Large intestine (tissue), 3 donors: ENCODE measurements around the gene PPAT. TPM values are rescaled to one million over a fixed set of nuclear protein-coding genes. Genes with fewer than 3 reads are reported as not detected.

Experiments used
- DNase-seq, 2 donors: peaks; one replicate each; pipeline versions ENCODE4 v3.0.0 to v3.0.0-alpha.2; 2013
- H3K27ac ChIP-seq: one replicate; pipeline ENCODE4 v1.5.1; 2013; ENCODE audit warnings: low read length
- H3K27me3 ChIP-seq: 2 replicates; pipeline ENCODE4 v1.6.1; 2013; ENCODE audit warnings: low read length; ENCODE audit not compliant: control insufficient read depth, insufficient read depth
- H3K36me3 ChIP-seq: 2 replicates; pipeline ENCODE4 v1.6.1; 2013; ENCODE audit warnings: low read length; ENCODE audit not compliant: control insufficient read depth, insufficient read depth
- H3K4me1 ChIP-seq: one replicate; pipeline ENCODE4 v1.6.1; 2013; ENCODE audit warnings: low read length; ENCODE audit not compliant: control insufficient read depth, insufficient read depth
- H3K4me3 ChIP-seq: one replicate; pipeline ENCODE4 v1.5.1; 2013; ENCODE audit warnings: low read length
- H3K9me3 ChIP-seq: one replicate; pipeline ENCODE4 v1.6.1; 2013; ENCODE audit warnings: mild to moderate bottlenecking, low read depth, low read length, moderate library complexity; ENCODE audit not compliant: control insufficient read depth
- WGBS: methylation state at CpG from one replicate; pipeline ENCODE4 v1.1.5; 2013; ENCODE audit warnings: low lambda C conversion rate; ENCODE audit not compliant: insufficient coverage; 5-methylcytosine and 5-hydroxymethylcytosine counted together
- polyA plus RNA-seq: library from polyadenylated mRNA; unstranded; fragments of 120-200 nt; gene quantifications from one replicate; pipeline ENCODE4 v1.2.1, GENCODE V29; 2013

Gene PPAT
- polyA plus RNA-seq, 1 donor: 13.2 TPM

- no peak for DNase-seq
- 73% methylated on average over 3 of the region's 3 CpGs for WGBS
Measured at GRCh38 chr4:56416349-56416748, 19.1 kb downstream of the PPAT start.

GRCh38 chr4:56414135-56414670, 21.2 kb downstream of the PPAT start:
- DNase-seq: no peak
- Histone ChIP-seq H3K36me3 (no peaks in the 10 kb centered on the region), H3K9me3 (no peaks in the 10 kb centered on the region), H3K27ac (no peak overlapping the region), H3K4me1 (no peaks in the 10 kb centered on the region), H3K27me3 (no peaks in the 10 kb centered on the region), H3K4me3 (no peak overlapping the region)
- WGBS: 100% methylated on average over 3 of the region's 4 CpGs

More at GRCh38 chr4:56416349-56416748, 19.1 kb downstream of the PPAT start:
- no peak overlapping the region for H3K4me3 ChIP-seq
- H3K9me3 ChIP-seq: no peaks in the 10 kb centered on the region
- H3K4me1 ChIP-seq: no peaks in the 10 kb centered on the region
- no peaks in the 10 kb centered on the region for H3K36me3 ChIP-seq
- no peaks in the 10 kb centered on the region for H3K27me3 ChIP-seq
- H3K27ac ChIP-seq: no peak overlapping the region

GRCh38 chr4:56410247-56411062, 25.0 kb downstream of the PPAT start:
- no CpG with 5 or more reads among the region's 4 CpGs for WGBS

GRCh38 chr4:56409511-56410090, 25.8 kb downstream of the PPAT start:
- Histone ChIP-seq H3K27ac (peak overlapping the region; percentile 58), H3K4me1 (no peaks in the 10 kb centered on the region), H3K4me3 (no peak overlapping the region), H3K27me3 (no peaks in the 10 kb centered on the region), H3K9me3 (no peaks in the 10 kb centered on the region), H3K36me3 (no peaks in the 10 kb centered on the region)
- no peak for DNase-seq
- 88% methylated on average over 1 of the region's 1 CpG for WGBS

More at GRCh38 chr4:56410247-56411062, 25.0 kb downstream of the PPAT start:
- H3K36me3 ChIP-seq: no peaks in the 10 kb centered on the region
- DNase-seq: peak; percentile 81 to 90
- H3K9me3 ChIP-seq: no peaks in the 10 kb centered on the region
- peak overlapping the region; percentile 58 for H3K27ac ChIP-seq
- peak overlapping the region; percentile 8 for H3K4me3 ChIP-seq
- no peaks in the 10 kb centered on the region for H3K4me1 ChIP-seq
- no peaks in the 10 kb centered on the region for H3K27me3 ChIP-seq

- DNase-seq: no peak
- 94% methylated on average over 2 of the region's 2 CpGs for WGBS
- Histone ChIP-seq H3K9me3 (no peaks in the 10 kb centered on the region), H3K4me1 (no peaks in the 10 kb centered on the region), H3K27ac (no peak overlapping the region), H3K36me3 (no peaks in the 10 kb centered on the region), H3K27me3 (no peaks in the 10 kb centered on the region), H3K4me3 (no peak overlapping the region)
Measured at GRCh38 chr4:56408978-56409377, 26.4 kb downstream of the PPAT start.

- WGBS: 76% methylated on average over 3 of the region's 4 CpGs
Measured at GRCh38 chr4:56406151-56406550, 29.3 kb downstream of the PPAT start.

GRCh38 chr4:56405016-56405415, 30.4 kb downstream of the PPAT start:
- Histone ChIP-seq H3K9me3 (no peaks in the 10 kb centered on the region), H3K27me3 (no peaks in the 10 kb centered on the region), H3K27ac (no peak overlapping the region), H3K4me1 (no peaks in the 10 kb centered on the region), H3K36me3 (peaks cover 11% of the 10 kb centered on the region), H3K4me3 (no peak overlapping the region)
- no CpG with 5 or more reads among the region's 1 CpG for WGBS
- no peak for DNase-seq

More at GRCh38 chr4:56406151-56406550, 29.3 kb downstream of the PPAT start:
- DNase-seq: no peak
- H3K4me1 ChIP-seq: no peaks in the 10 kb centered on the region
- no peaks in the 10 kb centered on the region for H3K9me3 ChIP-seq
- no peak overlapping the region for H3K27ac ChIP-seq
- no peak overlapping the region for H3K4me3 ChIP-seq
- no peaks in the 10 kb centered on the region for H3K27me3 ChIP-seq
- H3K36me3 ChIP-seq: peaks cover 3% of the 10 kb centered on the region

- Histone ChIP-seq H3K4me3 (no peak overlapping the region), H3K36me3 (peaks cover 15% of the 10 kb centered on the region), H3K27me3 (no peaks in the 10 kb centered on the region), H3K27ac (no peak overlapping the region), H3K9me3 (no peaks in the 10 kb centered on the region), H3K4me1 (no peaks in the 10 kb centered on the region)
- no peak for DNase-seq
- WGBS: 50% methylated on average over 2 of the region's 6 CpGs
Measured at GRCh38 chr4:56400560-56400959, 34.9 kb downstream of the PPAT start.

GRCh38 chr4:56391270-56391669, 44.1 kb downstream of the PPAT start:
- no CpG with 5 or more reads among the region's 8 CpGs for WGBS
- no peaks in the 10 kb centered on the region for H3K9me3 ChIP-seq
- DNase-seq: no peak

GRCh38 chr4:56389558-56389957, 45.9 kb downstream of the PPAT start:
- H3K9me3 ChIP-seq: no peaks in the 10 kb centered on the region
- no CpG with 5 or more reads among the region's 1 CpG for WGBS
- H3K27me3 ChIP-seq: no peaks in the 10 kb centered on the region
- DNase-seq: peak; percentile 16 to 45
- H3K36me3 ChIP-seq: no peaks in the 10 kb centered on the region
- H3K4me3 ChIP-seq: no peak overlapping the region
- H3K27ac ChIP-seq: no peak overlapping the region
- peaks cover 6% of the 10 kb centered on the region for H3K4me1 ChIP-seq

More at GRCh38 chr4:56391270-56391669, 44.1 kb downstream of the PPAT start:
- H3K27ac ChIP-seq: no peak overlapping the region
- H3K27me3 ChIP-seq: no peaks in the 10 kb centered on the region
- no peak overlapping the region for H3K4me3 ChIP-seq
- peaks cover 6% of the 10 kb centered on the region for H3K4me1 ChIP-seq
- H3K36me3 ChIP-seq: no peaks in the 10 kb centered on the region
